ENCODE measurements around the gene DCUN1D3.

DCUN1D3 gene

GRCh38 chr16:20904507-20905081 is 4.4 kb upstream of the DCUN1D3 start:
- peaks cover 38% of the 10 kb centered on the region for H3K36me3 Mint-ChIP-seq (ENCODE audit: low read depth)
- no peaks in the 10 kb centered on the region for H3K27me3 Mint-ChIP-seq
- H3K27ac Mint-ChIP-seq = peak overlapping the region; percentile 59
- DNase-seq = no peak
- H3K4me1 Mint-ChIP-seq (ENCODE audit: low read depth) = peaks cover 54% of the 10 kb centered on the region
- no peaks in the 10 kb centered on the region for H3K9me3 Mint-ChIP-seq
- H3K4me3 Mint-ChIP-seq = peak overlapping the region; percentile 63

GRCh38 chr16:20903899-20904506 is 3.8 kb upstream of the DCUN1D3 start:
- no peaks in the 10 kb centered on the region for H3K27me3 Mint-ChIP-seq
- peaks cover 56% of the 10 kb centered on the region for H3K4me1 Mint-ChIP-seq (ENCODE audit: low read depth)
- peaks cover 38% of the 10 kb centered on the region for H3K36me3 Mint-ChIP-seq (ENCODE audit: low read depth)

GRCh38 chr16:20903116-20903898 is 3.1 kb upstream of the DCUN1D3 start:
- Mint-ChIP-seq H3K27ac (peak overlapping the region; percentile 59), H3K4me3 (peak overlapping the region; percentile 28), H3K36me3 (ENCODE audit: low read depth) (peaks cover 40% of the 10 kb centered on the region)

More at GRCh38 chr16:20903899-20904506, 3.8 kb upstream of the DCUN1D3 start:
- no peaks in the 10 kb centered on the region for H3K9me3 Mint-ChIP-seq
- H3K4me3 Mint-ChIP-seq = peak overlapping the region; percentile 63
- no peak for DNase-seq
- peak overlapping the region; percentile 59 for H3K27ac Mint-ChIP-seq

GRCh38 chr16:20902426-20902825 is 2.3 kb upstream of the DCUN1D3 start:
- Mint-ChIP-seq H3K27ac (peak overlapping the region; percentile 98), H3K4me1 (ENCODE audit: low read depth) (peaks cover 66% of the 10 kb centered on the region), H3K27me3 (no peaks in the 10 kb centered on the region), H3K9me3 (no peaks in the 10 kb centered on the region), H3K4me3 (peak overlapping the region; percentile 90), H3K36me3 (ENCODE audit: low read depth) (peaks cover 48% of the 10 kb centered on the region)
- DNase-seq = no peak

More at GRCh38 chr16:20903116-20903898, 3.1 kb upstream of the DCUN1D3 start:
- DNase-seq = no peak
- Mint-ChIP-seq H3K27me3 (no peaks in the 10 kb centered on the region), H3K9me3 (no peaks in the 10 kb centered on the region), H3K4me1 (ENCODE audit: low read depth) (peaks cover 59% of the 10 kb centered on the region)

DNA sequence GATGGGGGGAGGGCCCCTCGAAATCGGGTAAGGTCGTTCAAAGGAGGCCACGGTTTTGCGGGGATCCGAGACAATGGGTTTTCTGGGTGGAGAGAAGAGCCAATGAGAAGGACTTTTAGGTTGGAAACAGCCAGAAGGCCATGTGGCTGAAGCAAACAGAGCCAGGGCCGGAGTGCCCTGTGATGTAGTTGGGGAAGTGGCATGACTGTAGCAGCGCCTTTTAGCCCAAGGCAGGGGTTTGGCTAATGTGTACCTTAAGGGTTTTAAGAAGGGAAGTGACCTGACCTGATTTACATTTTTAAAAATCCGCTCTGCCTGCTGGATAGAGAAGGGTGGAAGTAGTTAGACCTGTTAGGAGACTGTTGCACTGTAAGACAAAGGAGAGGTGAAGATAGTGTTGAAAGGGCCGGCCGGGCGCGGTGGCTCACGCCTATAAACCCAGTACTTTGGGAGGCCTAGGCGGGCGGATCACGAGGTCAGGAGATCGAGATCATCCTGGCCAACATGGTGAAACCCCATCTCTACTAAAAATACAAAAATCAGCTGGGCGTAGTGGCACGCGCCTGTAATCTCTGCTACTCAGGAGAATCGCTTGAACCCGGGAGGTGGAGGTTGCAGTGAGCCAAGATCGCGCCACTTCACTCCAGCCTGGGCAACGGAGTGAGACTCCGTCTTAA is 1.4 kb upstream of the DCUN1D3 start:
- H3K27me3 Mint-ChIP-seq = no peaks in the 10 kb centered on the region
- peak; percentile 45 for DNase-seq
- H3K36me3 Mint-ChIP-seq (ENCODE audit: low read depth) = peaks cover 56% of the 10 kb centered on the region

GRCh38 chr16:20901068-20901435 is 894 bp upstream of the DCUN1D3 start:
- Mint-ChIP-seq H3K4me1 (ENCODE audit: low read depth) (peaks cover 72% of the 10 kb centered on the region), H3K36me3 (ENCODE audit: low read depth) (peaks cover 58% of the 10 kb centered on the region), H3K9me3 (no peaks in the 10 kb centered on the region), H3K27ac (peak overlapping the region; percentile 98), H3K27me3 (no peaks in the 10 kb centered on the region), H3K4me3 (peak overlapping the region; percentile 90)
- no peak for DNase-seq

More for the DNA sequence above, 1.4 kb upstream of the DCUN1D3 start:
- peak overlapping the region; percentile 90 for H3K4me3 Mint-ChIP-seq
- no peaks in the 10 kb centered on the region for H3K9me3 Mint-ChIP-seq
- peaks cover 74% of the 10 kb centered on the region for H3K4me1 Mint-ChIP-seq (ENCODE audit: low read depth)
- H3K27ac Mint-ChIP-seq = peak overlapping the region; percentile 98

GRCh38 chr16:20899477-20900298 is 470 bp downstream of the DCUN1D3 start:
- H3K9me3 Mint-ChIP-seq = no peaks in the 10 kb centered on the region
- H3K27me3 Mint-ChIP-seq = no peaks in the 10 kb centered on the region
- H3K4me1 Mint-ChIP-seq (ENCODE audit: low read depth) = peaks cover 67% of the 10 kb centered on the region
- H3K27ac Mint-ChIP-seq = peak overlapping the region; percentile 98
- H3K4me3 Mint-ChIP-seq = peak overlapping the region; percentile 90
- DNase-seq = no peak
- peaks cover 62% of the 10 kb centered on the region for H3K36me3 Mint-ChIP-seq (ENCODE audit: low read depth)

- Mint-ChIP-seq H3K36me3 (ENCODE audit: low read depth) (peaks cover 62% of the 10 kb centered on the region), H3K9me3 (no peaks in the 10 kb centered on the region), H3K27ac (peak overlapping the region; percentile 98), H3K27me3 (no peaks in the 10 kb centered on the region), H3K4me1 (ENCODE audit: low read depth) (peaks cover 61% of the 10 kb centered on the region), H3K4me3 (peak overlapping the region; percentile 90)
- DNase-seq = no peak
Observed at GRCh38 chr16:20899071-20899470, 1.1 kb downstream of the DCUN1D3 start.

GRCh38 chr16:20897922-20898321 is 2.2 kb downstream of the DCUN1D3 start:
- peaks cover 50% of the 10 kb centered on the region for H3K4me1 Mint-ChIP-seq (ENCODE audit: low read depth)
- peak overlapping the region; percentile 13 for H3K4me3 Mint-ChIP-seq
- no peaks in the 10 kb centered on the region for H3K9me3 Mint-ChIP-seq
- H3K27ac Mint-ChIP-seq = peak overlapping the region; percentile 22
- DNase-seq = no peak
- no peaks in the 10 kb centered on the region for H3K27me3 Mint-ChIP-seq
- peaks cover 61% of the 10 kb centered on the region for H3K36me3 Mint-ChIP-seq (ENCODE audit: low read depth)

DNA sequence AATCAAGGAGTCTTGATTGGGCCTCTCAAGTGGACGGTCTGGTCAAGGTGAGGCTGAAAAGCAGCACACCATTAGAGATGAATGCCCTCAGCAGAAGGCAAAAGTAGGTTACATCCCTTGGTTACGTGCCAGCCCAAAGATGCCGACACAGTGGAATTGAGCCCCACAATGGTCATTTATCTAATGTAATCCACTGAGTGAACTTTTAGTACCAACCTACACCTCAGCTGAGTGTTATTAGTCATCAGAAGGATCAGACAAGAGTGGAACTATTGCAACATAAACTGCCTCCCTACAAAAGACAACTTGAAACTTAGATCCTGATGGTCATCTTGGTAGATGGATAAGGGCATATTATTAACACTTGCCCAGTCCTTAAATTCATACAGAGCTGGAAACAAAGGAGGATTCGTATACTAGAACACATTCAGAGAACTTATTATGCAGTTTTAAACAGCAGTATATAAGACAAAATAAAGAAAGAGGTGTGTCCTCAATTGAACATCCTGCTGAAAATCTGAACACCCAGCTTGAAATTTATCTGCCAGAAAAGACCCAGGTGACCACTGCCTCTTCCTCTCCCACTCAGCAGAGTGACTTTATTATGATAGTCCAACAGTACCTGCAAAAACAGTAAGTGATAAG is 2.8 kb downstream of the DCUN1D3 start:
- no peak for DNase-seq
- peak overlapping the region; percentile 22 for H3K27ac Mint-ChIP-seq
- H3K4me1 Mint-ChIP-seq (ENCODE audit: low read depth) = peaks cover 45% of the 10 kb centered on the region
- no peaks in the 10 kb centered on the region for H3K27me3 Mint-ChIP-seq
- peak overlapping the region; percentile 13 for H3K4me3 Mint-ChIP-seq
- peaks cover 61% of the 10 kb centered on the region for H3K36me3 Mint-ChIP-seq (ENCODE audit: low read depth)
- no peaks in the 10 kb centered on the region for H3K9me3 Mint-ChIP-seq

- H3K4me1 Mint-ChIP-seq (ENCODE audit: low read depth) = peaks cover 30% of the 10 kb centered on the region
- no peak overlapping the region for H3K4me3 Mint-ChIP-seq
- H3K27ac Mint-ChIP-seq = no peak overlapping the region
- no peak for DNase-seq
- peaks cover 66% of the 10 kb centered on the region for H3K36me3 Mint-ChIP-seq (ENCODE audit: low read depth)
- no peaks in the 10 kb centered on the region for H3K9me3 Mint-ChIP-seq
- H3K27me3 Mint-ChIP-seq = no peaks in the 10 kb centered on the region
Observed at GRCh38 chr16:20894388-20894787, 5.8 kb downstream of the DCUN1D3 start.

DNA sequence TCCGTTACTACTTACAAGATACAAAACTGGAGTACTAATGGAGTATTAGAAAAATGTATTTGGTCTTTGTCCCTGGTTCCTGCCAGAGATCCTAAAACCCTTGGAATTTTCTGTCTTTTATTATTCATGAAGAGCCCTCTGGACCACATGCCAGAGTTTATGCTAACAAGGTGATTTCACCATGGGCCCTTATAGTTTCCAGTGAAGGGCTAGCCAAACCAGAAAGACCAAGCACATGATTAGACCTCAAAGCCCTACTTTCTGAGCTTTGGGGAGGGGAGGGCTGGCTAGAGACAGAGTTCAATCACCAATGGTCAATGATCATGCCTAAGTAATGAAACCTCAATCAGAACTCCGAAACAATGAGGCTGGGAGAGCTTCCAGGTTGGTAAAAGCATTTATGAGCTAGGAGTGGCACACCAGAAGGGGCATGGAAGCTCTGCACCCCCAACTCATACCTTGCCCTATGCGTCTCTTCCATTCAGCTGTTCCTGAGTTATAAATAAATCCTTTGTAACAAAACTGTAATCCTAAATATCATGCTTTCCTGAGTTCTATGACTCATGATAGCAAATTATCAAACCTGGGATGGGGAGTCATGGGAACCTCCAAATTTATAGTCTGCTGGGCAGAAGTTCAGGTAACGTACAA is 10.4 kb downstream of the DCUN1D3 start:
- no peak for DNase-seq
- H3K9me3 Mint-ChIP-seq = no peaks in the 10 kb centered on the region
- peaks cover 27% of the 10 kb centered on the region for H3K4me1 Mint-ChIP-seq (ENCODE audit: low read depth)
- H3K27me3 Mint-ChIP-seq = no peaks in the 10 kb centered on the region
- H3K36me3 Mint-ChIP-seq (ENCODE audit: low read depth) = peaks cover 66% of the 10 kb centered on the region
- no peak overlapping the region for H3K27ac Mint-ChIP-seq
- no peak overlapping the region for H3K4me3 Mint-ChIP-seq

- Mint-ChIP-seq H3K27me3 (no peaks in the 10 kb centered on the region), H3K27ac (no peak overlapping the region), H3K9me3 (no peaks in the 10 kb centered on the region), H3K4me3 (no peak overlapping the region), H3K4me1 (ENCODE audit: low read depth) (peaks cover 40% of the 10 kb centered on the region), H3K36me3 (ENCODE audit: low read depth) (peaks cover 63% of the 10 kb centered on the region)
- DNase-seq = no peak
Observed at GRCh38 chr16:20887207-20887606, 13.0 kb downstream of the DCUN1D3 start.
